ENCODE measurements around the gene PSD4.

The PSD4 gene

GRCh38 chr2:113149553-113150257, 24.1 kb upstream of the PSD4 start:
- Histone ChIP-seq H3K4me3 (ENCODE audit: low read depth, low read length) (no peak overlapping the region), H3K9me3 (ENCODE audit: control insufficient read depth, insufficient read depth, low read length) (no peaks in the 10 kb centered on the region), H3K27ac (ENCODE audit: low read depth, low read length) (no peak overlapping the region), H3K9ac (ENCODE audit: low read depth, low read length) (no peak overlapping the region), H3K4me1 (ENCODE audit: control insufficient read depth, insufficient read depth, low read length) (no peaks in the 10 kb centered on the region), H3K27me3 (ENCODE audit: control insufficient read depth, insufficient read depth, low read length) (no peaks in the 10 kb centered on the region), H3K36me3 (ENCODE audit: control insufficient read depth, insufficient read depth, low read length) (no peaks in the 10 kb centered on the region)

- Histone ChIP-seq H3K27ac (ENCODE audit: low read depth, low read length) (no peak overlapping the region), H3K36me3 (ENCODE audit: control insufficient read depth, insufficient read depth, low read length) (no peaks in the 10 kb centered on the region), H3K27me3 (ENCODE audit: control insufficient read depth, insufficient read depth, low read length) (no peaks in the 10 kb centered on the region), H3K9ac (ENCODE audit: low read depth, low read length) (no peak overlapping the region), H3K9me3 (ENCODE audit: control insufficient read depth, insufficient read depth, low read length) (no peaks in the 10 kb centered on the region), H3K4me1 (ENCODE audit: control insufficient read depth, insufficient read depth, low read length) (no peaks in the 10 kb centered on the region), H3K4me3 (ENCODE audit: low read depth, low read length) (no peak overlapping the region)
Observed at GRCh38 chr2:113150258-113150601, 23.5 kb upstream of the PSD4 start.

GRCh38 chr2:113155331-113155730, 18.4 kb upstream of the PSD4 start:
- no peak overlapping the region for H3K9ac ChIP-seq (ENCODE audit: low read depth, low read length)
- no peaks in the 10 kb centered on the region for H3K9me3 ChIP-seq (ENCODE audit: control insufficient read depth, insufficient read depth, low read length)
- peaks cover 36% of the 10 kb centered on the region for H3K27me3 ChIP-seq (ENCODE audit: control insufficient read depth, insufficient read depth, low read length)
- H3K4me3 ChIP-seq (ENCODE audit: low read depth, low read length) = no peak overlapping the region
- H3K4me1 ChIP-seq (ENCODE audit: control insufficient read depth, insufficient read depth, low read length) = peaks cover 13% of the 10 kb centered on the region
- no peaks in the 10 kb centered on the region for H3K36me3 ChIP-seq (ENCODE audit: control insufficient read depth, insufficient read depth, low read length)
- H3K27ac ChIP-seq (ENCODE audit: low read depth, low read length) = no peak overlapping the region

- H3K36me3 ChIP-seq (ENCODE audit: control insufficient read depth, insufficient read depth, low read length) = no peaks in the 10 kb centered on the region
- no peak overlapping the region for H3K9ac ChIP-seq (ENCODE audit: low read depth, low read length)
- peak overlapping the region; percentile 79 for H3K27ac ChIP-seq (ENCODE audit: low read depth, low read length)
- no peaks in the 10 kb centered on the region for H3K9me3 ChIP-seq (ENCODE audit: control insufficient read depth, insufficient read depth, low read length)
- H3K4me3 ChIP-seq (ENCODE audit: low read depth, low read length) = peak overlapping the region; percentile 65
- H3K4me1 ChIP-seq (ENCODE audit: control insufficient read depth, insufficient read depth, low read length) = peaks cover 13% of the 10 kb centered on the region
- peaks cover 36% of the 10 kb centered on the region for H3K27me3 ChIP-seq (ENCODE audit: control insufficient read depth, insufficient read depth, low read length)
Observed at GRCh38 chr2:113156278-113157117, 17.3 kb upstream of the PSD4 start.

GRCh38 chr2:113157118-113157896, 16.5 kb upstream of the PSD4 start:
- Histone ChIP-seq H3K27ac (ENCODE audit: low read depth, low read length) (peak overlapping the region; percentile 79), H3K4me1 (ENCODE audit: control insufficient read depth, insufficient read depth, low read length) (peaks cover 13% of the 10 kb centered on the region), H3K27me3 (ENCODE audit: control insufficient read depth, insufficient read depth, low read length) (peaks cover 36% of the 10 kb centered on the region), H3K9me3 (ENCODE audit: control insufficient read depth, insufficient read depth, low read length) (no peaks in the 10 kb centered on the region), H3K4me3 (ENCODE audit: low read depth, low read length) (peak overlapping the region; percentile 72), H3K9ac (ENCODE audit: low read depth, low read length) (peak overlapping the region; percentile 51; the same call in 1 of the 2 replicates), H3K36me3 (ENCODE audit: control insufficient read depth, insufficient read depth, low read length) (no peaks in the 10 kb centered on the region)

- Histone ChIP-seq H3K9ac (ENCODE audit: low read depth, low read length) (no peak overlapping the region; the same call in 1 of the 2 replicates), H3K4me3 (ENCODE audit: low read depth, low read length) (peak overlapping the region; percentile 72), H3K36me3 (ENCODE audit: control insufficient read depth, insufficient read depth, low read length) (no peaks in the 10 kb centered on the region), H3K9me3 (ENCODE audit: control insufficient read depth, insufficient read depth, low read length) (no peaks in the 10 kb centered on the region), H3K27ac (ENCODE audit: low read depth, low read length) (no peak overlapping the region), H3K4me1 (ENCODE audit: control insufficient read depth, insufficient read depth, low read length) (peaks cover 13% of the 10 kb centered on the region), H3K27me3 (ENCODE audit: control insufficient read depth, insufficient read depth, low read length) (peaks cover 36% of the 10 kb centered on the region)
Observed at GRCh38 chr2:113157897-113158753, 15.6 kb upstream of the PSD4 start.

GRCh38 chr2:113158884-113159553, 14.8 kb upstream of the PSD4 start:
- Histone ChIP-seq H3K27ac (ENCODE audit: low read depth, low read length) (no peak overlapping the region), H3K36me3 (ENCODE audit: control insufficient read depth, insufficient read depth, low read length) (no peaks in the 10 kb centered on the region), H3K4me3 (ENCODE audit: low read depth, low read length) (no peak overlapping the region), H3K4me1 (ENCODE audit: control insufficient read depth, insufficient read depth, low read length) (peaks cover 13% of the 10 kb centered on the region), H3K9me3 (ENCODE audit: control insufficient read depth, insufficient read depth, low read length) (no peaks in the 10 kb centered on the region), H3K9ac (ENCODE audit: low read depth, low read length) (no peak overlapping the region), H3K27me3 (ENCODE audit: control insufficient read depth, insufficient read depth, low read length) (peaks cover 36% of the 10 kb centered on the region)

- H3K4me3 ChIP-seq (ENCODE audit: low read depth, low read length) = no peak overlapping the region
- H3K9ac ChIP-seq (ENCODE audit: low read depth, low read length) = no peak overlapping the region
- no peaks in the 10 kb centered on the region for H3K9me3 ChIP-seq (ENCODE audit: control insufficient read depth, insufficient read depth, low read length)
- no peaks in the 10 kb centered on the region for H3K36me3 ChIP-seq (ENCODE audit: control insufficient read depth, insufficient read depth, low read length)
- H3K27ac ChIP-seq (ENCODE audit: low read depth, low read length) = no peak overlapping the region
- H3K27me3 ChIP-seq (ENCODE audit: control insufficient read depth, insufficient read depth, low read length) = peaks cover 36% of the 10 kb centered on the region
- H3K4me1 ChIP-seq (ENCODE audit: control insufficient read depth, insufficient read depth, low read length) = peaks cover 15% of the 10 kb centered on the region
Observed at GRCh38 chr2:113160248-113160647, 13.5 kb upstream of the PSD4 start.

GRCh38 chr2:113160962-113161361, 12.8 kb upstream of the PSD4 start:
- H3K9ac ChIP-seq (ENCODE audit: low read depth, low read length) = no peak overlapping the region
- no peak overlapping the region for H3K4me3 ChIP-seq (ENCODE audit: low read depth, low read length)
- no peak overlapping the region for H3K27ac ChIP-seq (ENCODE audit: low read depth, low read length)
- H3K36me3 ChIP-seq (ENCODE audit: control insufficient read depth, insufficient read depth, low read length) = no peaks in the 10 kb centered on the region
- H3K9me3 ChIP-seq (ENCODE audit: control insufficient read depth, insufficient read depth, low read length) = no peaks in the 10 kb centered on the region
- H3K27me3 ChIP-seq (ENCODE audit: control insufficient read depth, insufficient read depth, low read length) = peaks cover 29% of the 10 kb centered on the region
- peaks cover 20% of the 10 kb centered on the region for H3K4me1 ChIP-seq (ENCODE audit: control insufficient read depth, insufficient read depth, low read length)

GRCh38 chr2:113162173-113162572, 11.6 kb upstream of the PSD4 start:
- Histone ChIP-seq H3K4me3 (ENCODE audit: low read depth, low read length) (no peak overlapping the region), H3K9me3 (ENCODE audit: control insufficient read depth, insufficient read depth, low read length) (no peaks in the 10 kb centered on the region), H3K4me1 (ENCODE audit: control insufficient read depth, insufficient read depth, low read length) (peaks cover 12% of the 10 kb centered on the region), H3K27me3 (ENCODE audit: control insufficient read depth, insufficient read depth, low read length) (peaks cover 21% of the 10 kb centered on the region), H3K9ac (ENCODE audit: low read depth, low read length) (no peak overlapping the region), H3K27ac (ENCODE audit: low read depth, low read length) (no peak overlapping the region), H3K36me3 (ENCODE audit: control insufficient read depth, insufficient read depth, low read length) (no peaks in the 10 kb centered on the region)

All from HUES48 (cell line).